Testis (tissue), 3 donors: ENCODE data around the gene EIF4A3. TPM values are rescaled to one million over a fixed set of nuclear protein-coding genes. Genes with fewer than 3 reads are reported as not detected.

Experiments
- DNase-seq: peaks from one replicate; pipeline ENCODE4 v3.0.0-alpha.2; 2019
- H3K27ac ChIP-seq, 2 donors: fragments of 200-600 bp; sonication (generic); one replicate each; pipeline ENCODE4 v1.5.1; 2019
- H3K27me3 ChIP-seq: fragments of 200-600 bp; sonication (generic); one replicate; pipeline ENCODE4 v1.5.1; 2019
- H3K36me3 ChIP-seq: fragments of 200-600 bp; sonication (generic); one replicate; pipeline ENCODE4 v1.5.1; 2017; ENCODE audit warnings: low read depth; ENCODE audit errors: missing control alignments
- H3K4me1 ChIP-seq: fragments of 200-600 bp; sonication (generic); one replicate; pipeline ENCODE4 v1.5.1; 2019
- H3K4me3 ChIP-seq, 2 donors: fragments of 200-600 bp; sonication (generic); one replicate each; pipeline ENCODE4 v1.5.1; 2017 to 2019
- H3K9me3 ChIP-seq: fragments of 200-600 bp; sonication (generic); one replicate; pipeline ENCODE4 v1.5.1; 2017
- CTCF ChIP-seq, 3 experiments: fragments of 450-650 bp in 2 of 3; fragments of 200-600 bp in 1 of 3; sonication (generic) in 1 of 3; IDR thresholded peaks; one replicate each; pipeline ENCODE4 v1.5.1; 2016 to 2019; ENCODE audit warnings: antibody characterized with exemption in 3 of 3, mild to moderate bottlenecking in 2 of 3, moderate library complexity in 1 of 3
- POLR2A ChIP-seq: fragments of 450-650 bp; IDR thresholded peaks from one replicate; pipeline ENCODE4 v1.6.1; 2017; ENCODE audit warnings: antibody characterized with exemption, mild to moderate bottlenecking, moderate library complexity
- WGBS, 2 donors: methylation state at CpG; one replicate each; pipeline ENCODE4 v1.1.5; 2018; 5-methylcytosine and 5-hydroxymethylcytosine counted together
- intact Hi-C: fragments of 100-400 bp; cut with DNase I; formaldehyde crosslinking; loops from one replicate; pipeline ENCODE4 v1.15.1; 2023; ENCODE audit warnings: low total_unique reads
- polyA plus RNA-seq: library from polyadenylated mRNA; stranded (reverse); fragments of 350-450 nt; fragmentation: Illumina TruSeq; extraction: RNeasy Lipid Tissue Mini Kit (QIAGEN cat#74804); gene quantifications from one replicate; pipeline ENCODE4 v1.2.3, GENCODE V29; 2014; ENCODE audit warnings: low read depth, low replicate concordance; ENCODE audit not compliant: insufficient read depth
- total RNA-seq, 2 donors: library from RNA; depleted of rRNA; stranded (reverse); fragments of >200 nt; gene quantifications; one replicate each; pipeline ENCODE4 v1.2.3, GENCODE V29; 2016

Gene EIF4A3
- total and polyA plus RNA-seq, 3 donors from 2014 or later = 67.1 to 99.3 (median 85.6) TPM

GRCh38 chr17:80169107-80169506 lies 22.2 kb upstream of the EIF4A3 start:
- no peak for TF ChIP-seq CTCF (IDR thresholded peaks at IDR 0.05)
- TF ChIP-seq POLR2A = no peak

GRCh38 chr17:80168371-80168770 lies 21.4 kb upstream of the EIF4A3 start:
- Histone ChIP-seq H3K4me3 (no peak overlapping the region), H3K27ac (no peak overlapping the region), H3K9me3 (no peaks in the 10 kb centered on the region), H3K4me1 (no peaks in the 10 kb centered on the region), H3K36me3 (no peaks in the 10 kb centered on the region), H3K27me3 (no peaks in the 10 kb centered on the region)
- TF ChIP-seq CTCF (IDR thresholded peaks at IDR 0.05) (no peak), POLR2A (no peak)
- intact Hi-C loops = no loop called here
- WGBS, 2 donors = 53 to 54% methylated on average over 5 of the region's 5 CpGs
- peak; percentile 22 for DNase-seq

More at GRCh38 chr17:80169107-80169506, 22.2 kb upstream of the EIF4A3 start:
- intact Hi-C loops = no loop called here
- WGBS, 2 donors = 93 to 94% methylated on average over 5 of the region's 5 CpGs
- H3K9me3 ChIP-seq = no peaks in the 10 kb centered on the region
- H3K36me3 ChIP-seq = no peaks in the 10 kb centered on the region
- no peak overlapping the region for H3K27ac ChIP-seq
- DNase-seq = no peak
- no peaks in the 10 kb centered on the region for H3K27me3 ChIP-seq
- H3K4me1 ChIP-seq = no peaks in the 10 kb centered on the region
- no peak overlapping the region for H3K4me3 ChIP-seq

- no peak overlapping the region for H3K27ac ChIP-seq
- no peaks in the 10 kb centered on the region for H3K9me3 ChIP-seq
- no peaks in the 10 kb centered on the region for H3K4me1 ChIP-seq
- no peaks in the 10 kb centered on the region for H3K27me3 ChIP-seq
- no peak overlapping the region for H3K4me3 ChIP-seq
- WGBS, 2 donors = 92 to 96% methylated on average over 6 of the region's 6 CpGs
- no peaks in the 10 kb centered on the region for H3K36me3 ChIP-seq
- no peak for DNase-seq
- intact Hi-C loops = no loop called here
- TF ChIP-seq CTCF (IDR thresholded peaks at IDR 0.05) (no peak), POLR2A (no peak)
These were observed 19.5 kb upstream of the EIF4A3 start for GRCh38 chr17:80166446-80166845.

- no peaks in the 10 kb centered on the region for H3K27me3 ChIP-seq
- WGBS, 2 donors = 76 to 79% methylated on average over 11 of the region's 11 CpGs
These were observed 17.3 kb upstream of the EIF4A3 start for GRCh38 chr17:80164185-80164584.

More at GRCh38 chr17:80164185-80164584, 17.3 kb upstream of the EIF4A3 start:
- Histone ChIP-seq H3K4me3 (no peak overlapping the region), H3K4me1 (no peaks in the 10 kb centered on the region), H3K27ac (no peak overlapping the region), H3K36me3 (no peaks in the 10 kb centered on the region), H3K9me3 (no peaks in the 10 kb centered on the region)
- TF ChIP-seq CTCF (IDR thresholded peaks at IDR 0.05) (no peak), POLR2A (no peak)
- DNase-seq = no peak
- intact Hi-C loops = no loop called here
